A673 (cell line): ENCODE results near the gene PDLIM3. TPM values are rescaled to one million over a fixed set of nuclear protein-coding genes. Genes with fewer than 3 reads are reported as not detected.
"Not testable (repeated sequence)": the region's sequence is repeated elsewhere in the genome, so short reads cannot be mapped to it uniquely, and the experiment has no call there.

ENCODE experiments used
- BruUV-seq: library from RNA; stranded (reverse); fragments of 400-500 nt; replicated peaks from 2 replicates; lab custom pipeline; 2021; lab: Mats Ljungman, UMichigan
- CTCF ChIA-PET: fragments of 300-600 bp; sonication (Branson Sonifier 250); formaldehyde crosslinking; loops from one replicate; lab custom pipeline; 2022; ENCODE audit warnings: antibody characterized with exemption; lab: Charles Lee
- POLR2A ChIA-PET: fragments of 300-600 bp; sonication (Branson Sonifier 250); formaldehyde crosslinking; loops from one replicate; lab custom pipeline; 2022; ENCODE audit warnings: antibody characterized with exemption; ENCODE audit not compliant: low non-redundant PET; lab: Charles Lee
- DNase-seq: peaks from one replicate; pipeline ENCODE4 v3.0.0-alpha.2; 2015; ENCODE audit warnings: low spot score
- H3K27ac ChIP-seq: fragments of 200-600 bp; sonication (generic); 2 replicates; pipeline ENCODE4 v1.5.1; 2016; ENCODE audit warnings: mixed run types, low read depth, mild to moderate bottlenecking, mixed read lengths, antibody characterized with exemption, low read length; ENCODE audit not compliant: poor library complexity, severe bottlenecking
- H3K27me3 ChIP-seq: fragments of 200-600 bp; sonication (generic); replicated peaks from 2 replicates; pipeline ENCODE4 v1.6.1; 2017; ENCODE audit warnings: mixed run types, low read depth, mild to moderate bottlenecking, mixed read lengths, antibody characterized with exemption, low read length; ENCODE audit not compliant: insufficient read depth, poor library complexity
- H3K36me3 ChIP-seq: fragments of 200-600 bp; sonication (generic); 2 replicates; pipeline ENCODE4 v1.6.1; 2016; ENCODE audit warnings: mixed run types, mild to moderate bottlenecking, mixed read lengths, antibody characterized with exemption, low read length; ENCODE audit not compliant: insufficient read depth, poor library complexity, severe bottlenecking
- H3K4me1 ChIP-seq: fragments of 200-600 bp; sonication (generic); 2 replicates; pipeline ENCODE4 v1.6.1; 2017; ENCODE audit warnings: mixed run types, mild to moderate bottlenecking, mixed read lengths, antibody characterized with exemption, low read length; ENCODE audit not compliant: insufficient read depth, poor library complexity, severe bottlenecking
- H3K4me3 ChIP-seq: fragments of 200-600 bp; sonication (generic); 2 replicates; pipeline ENCODE4 v1.5.1; 2016; ENCODE audit warnings: low read depth, mixed run types, mild to moderate bottlenecking, mixed read lengths, low read length; ENCODE audit not compliant: poor library complexity, severe bottlenecking
- H3K9me3 ChIP-seq: fragments of 200-600 bp; sonication (generic); 2 replicates; pipeline ENCODE4 v1.6.1; 2016; ENCODE audit warnings: mixed run types, low read depth, mild to moderate bottlenecking, mixed read lengths, antibody characterized with exemption, low read length; ENCODE audit not compliant: poor library complexity, severe bottlenecking
- CTCF ChIP-seq: fragments of 300-800, 200-600 bp; sonication (generic); conservative IDR thresholded peaks from 2 replicates; pipeline ENCODE4 v1.5.1; 2017; ENCODE audit warnings: low read depth, mild to moderate bottlenecking, antibody characterized with exemption, low read length, moderate library complexity, mixed read lengths
- EZH2 ChIP-seq: fragments of 200-600 bp; sonication (generic); IDR thresholded peaks from 2 replicates; pipeline ENCODE4 v1.6.1; 2017; ENCODE audit warnings: borderline replicate concordance, low read depth, mild to moderate bottlenecking, mixed read lengths, antibody characterized with exemption, low read length; ENCODE audit not compliant: poor library complexity, severe bottlenecking
- intact Hi-C: fragments of 100-400 bp; cut with micrococcal nuclease; formaldehyde crosslinking; loops from one replicate; pipeline ENCODE4 v1.10.0; 2022; ENCODE audit not compliant: unreplicated experiment
- total RNA-seq: library from RNA; stranded (reverse); gene quantifications from 2 replicates; pipeline ENCODE4 v1.2.3, GENCODE V29; 2021

Gene PDLIM3
- total RNA-seq, 1 experiment from 2014 or later = not detected

- intact Hi-C loops = no loop called here
- Histone ChIP-seq H3K36me3 (no peaks in the 10 kb centered on the region), H3K27ac (no peak overlapping the region), H3K9me3 (no peaks in the 10 kb centered on the region), H3K4me1 (no peaks in the 10 kb centered on the region), H3K27me3 (peaks cover 87% of the 10 kb centered on the region), H3K4me3 (no peak overlapping the region)
- BruUV-seq = no TSS peak
- TF ChIP-seq EZH2 (no peak), CTCF (no peak)
- ChIA-PET POLR2A (no interaction called here), CTCF (no interaction called here)
- no peak for DNase-seq
Measured at GRCh38 chr4:185532293-185532692, 3.0 kb downstream of the PDLIM3 start.

GRCh38 chr4:185531654-185532053 lies 3.7 kb downstream of the PDLIM3 start:
- POLR2A ChIA-PET, H3K9me3 ChIP-seq, BruUV-seq, H3K4me1 ChIP-seq, DNase-seq, intact Hi-C loops, H3K4me3 ChIP-seq, CTCF ChIA-PET, H3K27ac ChIP-seq, H3K36me3 ChIP-seq: not testable (repeated sequence)
- H3K27me3 ChIP-seq = peaks cover 90% of the 10 kb centered on the region

- no TSS peak for BruUV-seq
- no peak for DNase-seq
- no peaks in the 10 kb centered on the region for H3K4me1 ChIP-seq
- intact Hi-C loops = no loop called here
- H3K4me3 ChIP-seq = no peak overlapping the region
- TF ChIP-seq EZH2 = no peak
- TF ChIP-seq CTCF = no peak
- no peaks in the 10 kb centered on the region for H3K36me3 ChIP-seq
- H3K9me3 ChIP-seq = no peaks in the 10 kb centered on the region
- no peak overlapping the region for H3K27ac ChIP-seq
- CTCF ChIA-PET = no interaction called here
- POLR2A ChIA-PET = no interaction called here
- peaks cover 87% of the 10 kb centered on the region for H3K27me3 ChIP-seq
Measured at GRCh38 chr4:185529413-185529812, 5.9 kb downstream of the PDLIM3 start.
